Hepatocyte (in vitro differentiated cells): ENCODE results near the gene XG.

ENCODE experiments used
- CTCF ChIP-seq: fragments of 200-600 bp; sonication (generic); IDR thresholded peaks from 2 replicates; pipeline ENCODE4 v1.5.1; 2016; ENCODE audit warnings: antibody characterized with exemption, mild to moderate bottlenecking; ENCODE audit not compliant: poor library complexity
- EZH2 ChIP-seq: fragments of 200-600 bp; sonication (generic); IDR thresholded peaks from 2 replicates; pipeline ENCODE4 v1.6.1; 2016; ENCODE audit warnings: antibody characterized with exemption, mild to moderate bottlenecking, borderline replicate concordance

GRCh38 chrX:2811271-2811670, 59.4 kb downstream of the XG start:
- TF ChIP-seq CTCF, result no peak
- TF ChIP-seq EZH2, result no peak
